Mesendoderm (in vitro differentiated cells): ENCODE results near the gene ERC1.
A peak's percentile ranks its signal among the peaks of the same experiment; 100 is the strongest.

Experiments
- DNase-seq: peaks from one replicate; pipeline ENCODE4 v3.0.0; 2013
- H2AK5ac ChIP-seq: 2 replicates; pipeline ENCODE4 v1.6.1; 2013; ENCODE audit warnings: low read length, inconsistent platforms
- H2BK120ac ChIP-seq: 2 replicates; pipeline ENCODE4 v1.6.1; 2013; ENCODE audit warnings: low read depth, mild to moderate bottlenecking, low read length, moderate library complexity, mixed read lengths
- H2BK15ac ChIP-seq: replicated peaks from 2 replicates; pipeline ENCODE4 v1.6.1; 2013; ENCODE audit warnings: low read depth, mild to moderate bottlenecking, moderate library complexity
- H2BK5ac ChIP-seq: 2 replicates; pipeline ENCODE4 v1.6.1; 2013; ENCODE audit warnings: low read length, inconsistent platforms
- H3K18ac ChIP-seq: 2 replicates; pipeline ENCODE4 v1.6.1; 2013; ENCODE audit warnings: mild to moderate bottlenecking, low read length, mixed read lengths
- H3K23ac ChIP-seq: one replicate; pipeline ENCODE4 v1.6.1; 2013; ENCODE audit warnings: low read length
- H3K27ac ChIP-seq: 2 replicates; pipeline ENCODE4 v1.5.1; 2013; ENCODE audit warnings: low read depth, mild to moderate bottlenecking, inconsistent platforms, low read length, moderate library complexity
- H3K27me3 ChIP-seq: 2 replicates; pipeline ENCODE4 v1.6.1; 2013; ENCODE audit warnings: low read length, control low read depth, mild to moderate bottlenecking, inconsistent platforms; ENCODE audit not compliant: insufficient read depth, poor library complexity
- H3K36me3 ChIP-seq: 2 replicates; pipeline ENCODE4 v1.6.1; 2013; ENCODE audit warnings: low read length, inconsistent platforms; ENCODE audit not compliant: control insufficient read depth, insufficient read depth
- H3K4ac ChIP-seq: one replicate; pipeline ENCODE4 v1.6.1; 2013; ENCODE audit warnings: low read depth, mild to moderate bottlenecking, low read length, moderate library complexity
- H3K4me1 ChIP-seq: 2 replicates; pipeline ENCODE4 v1.6.1; 2013; ENCODE audit warnings: low read depth, low read length, inconsistent platforms; ENCODE audit not compliant: control insufficient read depth
- H3K4me2 ChIP-seq: 2 replicates; pipeline ENCODE4 v1.6.1; 2013; ENCODE audit warnings: low read length
- H3K4me3 ChIP-seq: 2 replicates; pipeline ENCODE4 v1.5.1; 2013; ENCODE audit warnings: mild to moderate bottlenecking, low read length
- H3K56ac ChIP-seq: one replicate; pipeline ENCODE4 v1.6.1; 2013; ENCODE audit warnings: low read length
- H3K79me1 ChIP-seq: 2 replicates; pipeline ENCODE4 v1.6.1; 2013; ENCODE audit warnings: low read length, inconsistent platforms
- H3K79me2 ChIP-seq: 2 replicates; pipeline ENCODE4 v1.6.1; 2013; ENCODE audit warnings: mild to moderate bottlenecking, low read length; ENCODE audit not compliant: control insufficient read depth, insufficient read depth
- H3K9ac ChIP-seq: 2 replicates; pipeline ENCODE4 v1.6.1; 2013; ENCODE audit warnings: low read length, inconsistent platforms
- H4K5ac ChIP-seq: one replicate; pipeline ENCODE4 v1.6.1; 2013; ENCODE audit warnings: low read length
- H4K8ac ChIP-seq: one replicate; pipeline ENCODE4 v1.6.1; 2013; ENCODE audit warnings: low read depth, mild to moderate bottlenecking, control low read depth, low read length, moderate library complexity
- WGBS: extraction: QIAGEN DNeasy Blood & Tissue Kit; methylation state at CpG from one replicate; pipeline ENCODE4 v1.1.7; 2013; ENCODE audit warnings: low lambda C conversion rate, missing lambda C conversion rate; ENCODE audit not compliant: insufficient coverage; ENCODE audit errors: extremely low coverage; 5-methylcytosine and 5-hydroxymethylcytosine counted together

ERC1 gene

DNA sequence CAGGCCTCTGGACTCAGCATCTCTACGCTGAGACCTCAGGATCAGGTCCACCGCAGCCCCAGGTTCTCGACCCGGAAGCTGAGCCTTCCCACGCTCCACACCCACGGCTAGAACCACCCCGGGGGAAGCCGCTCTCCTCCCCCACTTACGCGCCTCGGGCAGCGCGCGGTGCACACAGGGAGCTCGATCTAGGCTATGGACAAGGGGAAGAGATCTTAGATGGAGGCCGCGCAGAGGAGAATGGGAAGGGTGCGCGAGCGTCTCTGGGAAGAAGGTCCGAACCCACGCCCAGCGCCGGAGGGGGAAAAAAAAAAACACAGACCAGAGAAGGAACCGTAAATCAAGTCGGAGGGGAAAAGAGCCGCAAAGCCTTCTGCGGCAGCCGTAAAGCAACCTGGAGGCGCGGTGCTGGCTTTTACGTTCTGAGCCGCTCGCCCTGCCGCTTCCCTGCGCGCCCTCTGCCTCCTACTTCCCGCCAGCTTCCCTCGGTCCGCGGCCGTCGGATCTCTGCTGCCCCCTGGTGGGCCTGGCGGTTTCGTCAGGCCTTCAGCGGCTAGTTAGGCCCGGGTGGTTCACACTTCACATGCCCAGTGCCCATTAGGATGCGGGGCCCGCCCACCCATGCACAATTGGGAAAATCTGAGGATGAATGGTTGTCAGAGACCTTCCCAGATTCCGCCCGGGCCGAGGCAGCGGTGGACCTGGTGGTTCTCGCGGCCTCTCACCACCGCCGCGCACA is 41.4 kb upstream of the ERC1 start, which contains the start of gene RAD52:
RAD52 (minus strand) TSS at position 242 of the 739 bp plus-strand sequence. CDS start 16,636 bp downstream, outside the sequence.
- peak within 1 kb of the TSS; percentile 99 for H3K56ac ChIP-seq
- H2AK5ac ChIP-seq, result no peak within 1 kb of the TSS
- H2BK15ac ChIP-seq, result no peak within 1 kb of the TSS
- peak within 1 kb of the TSS; percentile 77 for H4K8ac ChIP-seq
- H3K27me3 ChIP-seq, result no peaks in the 10 kb centered on the region
- no peaks in the 10 kb centered on the region for H3K4me1 ChIP-seq
- H3K4ac ChIP-seq, result peak within 1 kb of the TSS; percentile 93
- H3K36me3 ChIP-seq, result no peaks in the 10 kb centered on the region
- peak within 1 kb of the TSS; percentile 96 for H3K4me3 ChIP-seq
- H3K23ac ChIP-seq, result no peak within 1 kb of the TSS
- H3K79me2 ChIP-seq, result peaks cover 12% of the 10 kb centered on the region
- peak within 1 kb of the TSS; percentile 98 for H3K27ac ChIP-seq
- WGBS, result no CpG with 5 or more reads among the region's 58 CpGs
- DNase-seq, result peak; percentile 100
- H3K4me2 ChIP-seq, result peak within 1 kb of the TSS; percentile 78
- peak within 1 kb of the TSS; percentile 69 for H3K18ac ChIP-seq
- H3K9ac ChIP-seq, result peak within 1 kb of the TSS; percentile 99
- H2BK5ac ChIP-seq, result peak within 1 kb of the TSS; percentile 96
- no peak within 1 kb of the TSS for H4K5ac ChIP-seq
- H3K79me1 ChIP-seq, result peaks cover 5% of the 10 kb centered on the region
- H2BK120ac ChIP-seq, result no peak within 1 kb of the TSS

DNA sequence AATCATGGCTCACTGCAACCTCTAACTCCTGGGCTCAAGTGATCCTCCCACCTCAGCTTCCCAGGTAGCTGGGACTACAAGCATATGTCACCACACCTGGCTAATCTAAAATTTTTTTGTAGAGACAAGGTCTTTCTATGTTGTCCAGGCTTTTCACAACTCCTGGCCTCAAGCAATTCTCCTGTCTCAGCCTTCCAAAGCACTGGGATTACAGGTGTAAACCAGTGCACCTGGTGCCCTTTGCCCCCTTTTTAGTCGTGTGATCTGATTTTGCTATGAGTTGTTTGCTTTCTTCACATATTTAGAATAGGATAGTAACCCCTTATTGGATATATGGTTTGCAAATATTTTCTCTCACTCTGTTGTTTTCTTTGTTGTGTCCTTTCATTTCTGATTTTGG is 39.8 kb upstream of the ERC1 start:
- Histone ChIP-seq H3K27me3 (no peaks in the 10 kb centered on the region), H4K5ac (no peak overlapping the region), H3K9ac (no peak overlapping the region), H3K4me2 (no peak overlapping the region), H3K23ac (no peak overlapping the region), H2BK5ac (no peak overlapping the region), H3K4me3 (no peak overlapping the region), H3K18ac (no peak overlapping the region), H2AK5ac (no peak overlapping the region), H2BK15ac (no peak overlapping the region), H3K4me1 (no peaks in the 10 kb centered on the region), H3K79me1 (peaks cover 5% of the 10 kb centered on the region), H2BK120ac (no peak overlapping the region), H4K8ac (no peak overlapping the region), H3K79me2 (peaks cover 11% of the 10 kb centered on the region), H3K36me3 (no peaks in the 10 kb centered on the region), H3K27ac (no peak overlapping the region), H3K4ac (no peak overlapping the region), H3K56ac (no peak overlapping the region)
- no CpG with 5 or more reads among the region's 1 CpG for WGBS
- no peak for DNase-seq

DNA sequence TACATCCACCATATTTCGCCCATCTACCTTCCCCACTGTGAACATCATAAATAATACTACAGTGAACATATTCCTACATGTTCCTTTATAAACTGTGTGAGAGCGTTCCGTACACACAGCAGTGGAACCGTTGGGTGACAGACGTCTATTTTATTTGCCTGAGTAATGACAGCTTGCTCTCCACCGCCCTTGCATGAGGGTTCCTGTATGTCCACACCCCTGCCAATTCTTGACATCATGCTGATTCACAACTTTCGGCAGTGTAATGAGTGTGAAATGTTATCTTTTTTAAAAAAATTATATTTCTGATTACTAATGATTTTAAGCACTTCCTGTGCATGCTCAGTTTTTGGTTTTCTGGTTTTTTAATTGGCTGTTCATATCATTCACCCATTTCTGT is 37.2 kb upstream of the ERC1 start:
- no peak for DNase-seq
- Histone ChIP-seq H3K27ac (no peak overlapping the region), H3K4me1 (no peaks in the 10 kb centered on the region), H3K18ac (no peak overlapping the region), H3K79me2 (no peaks in the 10 kb centered on the region), H3K23ac (no peak overlapping the region), H3K36me3 (no peaks in the 10 kb centered on the region), H3K4me2 (no peak overlapping the region), H3K4ac (no peak overlapping the region), H3K4me3 (no peak overlapping the region), H4K5ac (no peak overlapping the region), H3K79me1 (no peaks in the 10 kb centered on the region), H2AK5ac (no peak overlapping the region), H3K27me3 (no peaks in the 10 kb centered on the region), H3K56ac (no peak overlapping the region), H3K9ac (no peak overlapping the region), H2BK15ac (no peak overlapping the region), H4K8ac (no peak overlapping the region), H2BK120ac (no peak overlapping the region), H2BK5ac (no peak overlapping the region)
- WGBS, result no CpG with 5 or more reads among the region's 7 CpGs

DNA sequence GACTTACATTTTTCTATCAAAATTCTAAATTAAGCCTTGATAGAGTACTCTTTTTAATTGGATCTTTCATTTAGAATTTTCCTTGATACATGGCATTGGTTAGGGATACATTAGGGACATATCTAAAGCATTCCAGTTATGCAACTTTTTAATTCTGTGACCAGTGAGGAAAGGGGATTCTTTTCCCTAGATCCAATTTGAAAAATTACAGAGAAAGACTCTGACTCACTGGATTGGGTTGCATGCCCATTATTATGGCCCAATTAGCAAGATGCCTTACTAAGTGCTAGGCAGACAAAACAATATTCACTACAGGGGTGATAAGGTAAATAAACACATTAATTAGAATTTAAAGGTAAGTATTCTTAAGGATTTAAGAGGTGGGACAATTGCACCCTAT is 36.3 kb upstream of the ERC1 start:
- H2BK120ac ChIP-seq, result no peak overlapping the region
- no peaks in the 10 kb centered on the region for H3K79me2 ChIP-seq
- no peak overlapping the region for H3K18ac ChIP-seq
- H3K56ac ChIP-seq, result no peak overlapping the region
- no peak overlapping the region for H2BK15ac ChIP-seq
- H3K4me2 ChIP-seq, result no peak overlapping the region
- no peak for DNase-seq
- H3K4me3 ChIP-seq, result no peak overlapping the region
- no peaks in the 10 kb centered on the region for H3K27me3 ChIP-seq
- no peak overlapping the region for H2BK5ac ChIP-seq
- no peak overlapping the region for H3K27ac ChIP-seq
- no peak overlapping the region for H2AK5ac ChIP-seq
- no peak overlapping the region for H3K9ac ChIP-seq
- H3K79me1 ChIP-seq, result no peaks in the 10 kb centered on the region
- H4K8ac ChIP-seq, result no peak overlapping the region
- no peaks in the 10 kb centered on the region for H3K4me1 ChIP-seq
- no peak overlapping the region for H4K5ac ChIP-seq
- H3K23ac ChIP-seq, result no peak overlapping the region
- H3K36me3 ChIP-seq, result no peaks in the 10 kb centered on the region
- H3K4ac ChIP-seq, result no peak overlapping the region

DNA sequence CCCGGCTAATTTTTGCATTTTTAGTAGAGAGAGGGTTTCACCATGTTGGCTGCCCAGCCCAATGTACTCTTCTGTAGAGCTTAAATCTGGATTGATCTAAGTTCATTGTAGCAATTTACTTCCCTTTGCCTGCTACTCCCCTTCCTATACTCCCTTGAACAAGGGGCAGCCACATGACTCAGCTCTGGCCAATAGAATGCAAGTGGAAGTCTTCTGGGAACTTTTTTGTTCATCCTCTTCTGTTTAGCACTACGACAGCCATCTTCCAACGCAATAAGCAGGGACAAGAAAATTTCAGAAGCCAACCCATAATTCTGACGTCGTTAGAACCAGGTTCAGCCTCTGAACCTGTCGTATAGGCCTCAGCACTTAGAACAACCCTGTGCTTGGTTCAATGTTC is 35.1 kb upstream of the ERC1 start:
- Histone ChIP-seq H2BK120ac (no peak overlapping the region), H3K79me2 (no peaks in the 10 kb centered on the region), H3K4me2 (no peak overlapping the region), H3K56ac (no peak overlapping the region), H2AK5ac (no peak overlapping the region), H4K8ac (no peak overlapping the region), H3K4me1 (no peaks in the 10 kb centered on the region), H3K4ac (no peak overlapping the region), H3K27me3 (no peaks in the 10 kb centered on the region), H3K27ac (no peak overlapping the region), H3K79me1 (no peaks in the 10 kb centered on the region), H3K23ac (no peak overlapping the region), H3K36me3 (no peaks in the 10 kb centered on the region), H4K5ac (no peak overlapping the region), H2BK5ac (no peak overlapping the region), H3K4me3 (no peak overlapping the region), H3K18ac (no peak overlapping the region), H3K9ac (no peak overlapping the region), H2BK15ac (no peak overlapping the region)
- no peak for DNase-seq
- no CpG with 5 or more reads among the region's 6 CpGs for WGBS

DNA sequence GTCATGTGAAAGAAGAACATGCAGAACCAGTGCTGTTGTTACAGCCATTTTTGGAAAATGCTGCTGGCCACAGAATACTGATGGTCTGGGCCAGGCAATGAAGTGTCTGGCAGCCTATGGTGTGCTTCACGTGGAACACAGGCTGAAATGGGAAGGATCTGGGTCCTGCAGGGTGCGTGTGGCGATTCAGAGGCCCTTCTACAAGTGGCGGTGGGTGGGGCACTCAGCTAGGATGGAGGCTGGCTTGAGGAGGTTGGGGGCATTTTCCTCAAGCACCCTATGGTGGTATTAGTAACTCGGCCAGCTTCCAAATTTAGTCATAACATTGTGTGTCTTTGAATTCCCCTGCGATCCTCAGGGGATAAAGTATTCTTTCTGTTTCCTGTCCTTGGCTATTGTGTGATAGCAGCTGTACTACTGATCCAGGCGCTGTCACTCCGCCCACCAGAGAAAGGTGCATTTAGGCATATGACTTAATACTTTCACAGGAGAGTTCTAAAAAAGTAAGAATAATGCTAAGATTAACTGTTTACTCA is 32.4 kb upstream of the ERC1 start:
- no peak overlapping the region for H3K56ac ChIP-seq
- H3K79me1 ChIP-seq, result no peaks in the 10 kb centered on the region
- no peaks in the 10 kb centered on the region for H3K36me3 ChIP-seq
- no peak overlapping the region for H2BK120ac ChIP-seq
- DNase-seq, result no peak
- H3K4me1 ChIP-seq, result no peaks in the 10 kb centered on the region
- H3K27ac ChIP-seq, result no peak overlapping the region
- H3K4me3 ChIP-seq, result no peak overlapping the region
- no peak overlapping the region for H2AK5ac ChIP-seq
- no peak overlapping the region for H3K9ac ChIP-seq
- H3K18ac ChIP-seq, result no peak overlapping the region
- no peak overlapping the region for H3K4me2 ChIP-seq
- no CpG with 5 or more reads among the region's 8 CpGs for WGBS
- no peak overlapping the region for H4K5ac ChIP-seq
- no peaks in the 10 kb centered on the region for H3K27me3 ChIP-seq
- H2BK15ac ChIP-seq, result no peak overlapping the region
- no peak overlapping the region for H2BK5ac ChIP-seq
- no peaks in the 10 kb centered on the region for H3K79me2 ChIP-seq
- H4K8ac ChIP-seq, result no peak overlapping the region
- no peak overlapping the region for H3K4ac ChIP-seq
- H3K23ac ChIP-seq, result no peak overlapping the region
